Keratinocyte (primary cell): ENCODE data around the gene CASP8. TPM values are rescaled to one million over a fixed set of nuclear protein-coding genes. Genes with fewer than 3 reads are reported as not detected.

Experiments
- DNase-seq: peaks from one replicate; pipeline ENCODE4 v3.0.0-alpha.2; 2011; ENCODE audit warnings: low read depth, missing footprints, low spot score
- FAIRE-seq: peaks from 2 replicates; lab custom pipeline; 2011; peaks lifted over from hg19 to GRCh38; lab: Jason Lieb, UNC
- H2AFZ ChIP-seq: 2 replicates; pipeline ENCODE4 v1.6.0; 2012; ENCODE audit warnings: low read length, control low read depth, inconsistent platforms; ENCODE audit not compliant: control insufficient read depth
- H3K27ac ChIP-seq: 2 replicates; pipeline ENCODE4 v1.5.1; 2011; ENCODE audit warnings: low read length; ENCODE audit not compliant: control insufficient read depth, insufficient read depth
- H3K27me3 ChIP-seq: 3 replicates; pipeline ENCODE4 v1.6.0; 2011; ENCODE audit warnings: low read length; ENCODE audit not compliant: control insufficient read depth, insufficient read depth; ENCODE audit errors: extremely low read depth
- H3K36me3 ChIP-seq, 2 experiments: 2 replicates in 1 of 2; 3 replicates in 1 of 2; pipeline ENCODE4 v1.5.1; 2011; ENCODE audit warnings: low read length in 2 of 2, mild to moderate bottlenecking in 1 of 2; ENCODE audit not compliant: control insufficient read depth in 2 of 2, insufficient read depth in 2 of 2; ENCODE audit errors: extremely low read depth in 1 of 2
- H3K4me1 ChIP-seq: 3 replicates; pipeline ENCODE4 v1.5.1; 2011; ENCODE audit warnings: low read length; ENCODE audit not compliant: control insufficient read depth, insufficient read depth; ENCODE audit errors: extremely low read depth
- H3K4me2 ChIP-seq: 3 replicates; pipeline ENCODE4 v1.6.0; 2011; ENCODE audit warnings: low read depth, low read length; ENCODE audit not compliant: control insufficient read depth, insufficient read depth; ENCODE audit errors: extremely low read depth
- H3K4me3 ChIP-seq, 3 experiments: fragments of 200-600 bp in 1 of 3; sonication (generic) in 1 of 3; 2 replicates in 2 of 3; 3 replicates in 1 of 3; pipeline ENCODE4 v1.5.1; 2011 to 2016; ENCODE audit warnings: low read length in 3 of 3, mild to moderate bottlenecking in 3 of 3, control low read depth in 2 of 3, inconsistent platforms in 1 of 3, low read depth in 1 of 3, mixed read lengths in 1 of 3, mixed run types in 1 of 3, moderate library complexity in 1 of 3; ENCODE audit not compliant: control insufficient read depth in 2 of 3, insufficient read depth in 2 of 3; ENCODE audit errors: extremely low read depth in 1 of 3
- H3K79me2 ChIP-seq: 2 replicates; pipeline ENCODE4 v1.6.0; 2012; ENCODE audit warnings: low read length; ENCODE audit not compliant: control insufficient read depth, insufficient read depth
- H3K9ac ChIP-seq: 3 replicates; pipeline ENCODE4 v1.6.0; 2011; ENCODE audit warnings: low read length; ENCODE audit not compliant: control insufficient read depth, insufficient read depth; ENCODE audit errors: extremely low read depth
- H3K9me1 ChIP-seq: 3 replicates; pipeline ENCODE4 v1.6.0; 2011; ENCODE audit warnings: low read length; ENCODE audit not compliant: control insufficient read depth, insufficient read depth; ENCODE audit errors: extremely low read depth
- H3K9me3 ChIP-seq: 2 replicates; pipeline ENCODE4 v1.5.1; 2012; ENCODE audit warnings: low read depth, low read length; ENCODE audit not compliant: control insufficient read depth
- H4K20me1 ChIP-seq: 3 replicates; pipeline ENCODE4 v1.6.0; 2011; ENCODE audit warnings: low read length; ENCODE audit not compliant: control insufficient read depth, insufficient read depth; ENCODE audit errors: extremely low read depth
- CTCF ChIP-seq, 3 experiments: IDR thresholded peaks in 1 of 3; conservative IDR thresholded peaks in 1 of 3; optimal IDR thresholded peaks in 1 of 3; 2 replicates in 2 of 3; 3 replicates in 1 of 3; pipeline versions ENCODE3 to v1.5.1; 2011; ENCODE audit warnings: low read length in 3 of 3, mild to moderate bottlenecking in 3 of 3, moderate library complexity in 2 of 3, control low read depth in 1 of 3, inconsistent platforms in 1 of 3; ENCODE audit not compliant: insufficient read depth in 2 of 3; ENCODE audit errors: extremely low read depth in 1 of 3
- EZH2 ChIP-seq: IDR thresholded peaks from one replicate; pipeline ENCODE4 v1.6.1; 2012; ENCODE audit warnings: inconsistent platforms, mild to moderate bottlenecking, low read length, moderate library complexity
- dilution Hi-C: fragments of 300-500 bp; cut with MboI; formaldehyde crosslinking; loops from one replicate; pipeline ENCODE4 v1.7.0; 2020; ENCODE audit warnings: low sequenced_read_pairs; ENCODE audit not compliant: extremely low pct_ligation_motif_present
- polyA plus RNA-seq, 5 experiments: library from polyadenylated mRNA; depleted of rRNA in 3 of 5; stranded (reverse) in 3 of 5; stranded (forward) in 1 of 5; unstranded in 1 of 5; fragments of >200 nt; gene quantifications; 1 replicate in 1 of 5; 2 replicates in 3 of 5; 3 replicates in 1 of 5; pipeline versions ENCODE4 v1.2.1 to v1.2.3, GENCODE V29; 2011 to 2012; ENCODE audit warnings: missing spikeins in 2 of 5, low read depth in 1 of 5, low replicate concordance in 1 of 5

The CASP8 gene
- polyA plus RNA-seq, 1 donor (not counting 4 experiments of a cell fraction or from before 2014, with no cell fraction given): 27.0 TPM

GRCh38 chr2:201319511-201319910 lies 59.2 kb downstream of the CASP8 start:
- no peaks in the 10 kb centered on the region for H3K9me1 ChIP-seq
- H3K27me3 ChIP-seq: no peaks in the 10 kb centered on the region
- H3K36me3 ChIP-seq: no peaks in the 10 kb centered on the region
- DNase-seq (no peak), FAIRE-seq (no peak)
- no peaks in the 10 kb centered on the region for H3K9me3 ChIP-seq
- H3K9ac ChIP-seq: no peak overlapping the region
- dilution Hi-C loops: no loop called here
- H3K4me3 ChIP-seq: no peak overlapping the region
- no peak overlapping the region for H3K4me2 ChIP-seq
- no peaks in the 10 kb centered on the region for H3K4me1 ChIP-seq
- H3K27ac ChIP-seq: no peak overlapping the region
- no peak overlapping the region for H2AFZ ChIP-seq
- TF ChIP-seq EZH2 (no peak), CTCF (optimal IDR thresholded peaks at IDR 0.05 in 1 of 3, IDR thresholded peaks at IDR 0.05 in 1 of 3, conservative IDR thresholded peaks at IDR 0.05 in 1 of 3; ENCODE audit: extremely low read depth in 1 of 3, insufficient read depth in 2 of 3, low read length in 3 of 3) (no peak)
- no peaks in the 10 kb centered on the region for H4K20me1 ChIP-seq
- H3K79me2 ChIP-seq: no peaks in the 10 kb centered on the region

GRCh38 chr2:201320257-201320656 lies 59.9 kb downstream of the CASP8 start:
- Histone ChIP-seq H3K4me2 (no peak overlapping the region), H3K4me1 (no peaks in the 10 kb centered on the region), H3K9me1 (no peaks in the 10 kb centered on the region), H3K27ac (no peak overlapping the region), H4K20me1 (no peaks in the 10 kb centered on the region), H3K27me3 (no peaks in the 10 kb centered on the region), H3K36me3 (no peaks in the 10 kb centered on the region), H3K9ac (no peak overlapping the region), H3K4me3 (no peak overlapping the region), H3K9me3 (no peaks in the 10 kb centered on the region), H3K79me2 (no peaks in the 10 kb centered on the region), H2AFZ (no peak overlapping the region)
- no peak for DNase-seq
- no peak for FAIRE-seq
- dilution Hi-C loops: no loop called here
- TF ChIP-seq CTCF (optimal IDR thresholded peaks at IDR 0.05 in 1 of 3, IDR thresholded peaks at IDR 0.05 in 1 of 3, conservative IDR thresholded peaks at IDR 0.05 in 1 of 3; ENCODE audit: extremely low read depth in 1 of 3, insufficient read depth in 2 of 3, low read length in 3 of 3) (no peak), EZH2 (no peak)
